HCT116 (cell line): Measurements from ENCODE around the gene GOLT1B. TPM values are rescaled to one million over a fixed set of nuclear protein-coding genes. Genes with fewer than 3 reads are reported as not detected.

Experiments
- ATAC-seq: fragments of 200-7000 bp; cut with Tn5 transposase; 2 replicates; pipeline ENCODE4 v1.9.1; 2020; ENCODE audit warnings: mild to moderate bottlenecking, moderate library complexity
- BruUV-seq: library from RNA; stranded (reverse); fragments of 400-500 nt; replicated peaks from 2 replicates; lab custom pipeline; 2021; lab: Mats Ljungman, UMichigan
- CTCF ChIA-PET: fragments of 300-600 bp; sonication (Branson Sonifier 250); formaldehyde crosslinking; loops from one replicate; lab custom pipeline; 2021; ENCODE audit warnings: antibody characterized with exemption; lab: Charles Lee
- POLR2A ChIA-PET: fragments of 300-600, 350-600 bp; sonication (Branson Sonifier 250); formaldehyde crosslinking; loops from one replicate; lab custom pipeline; 2021; ENCODE audit warnings: antibody characterized with exemption; lab: Charles Lee
- RAD21 ChIA-PET, 2 experiments: fragments of 300-600 bp; sonication (Branson Sonifier 250); formaldehyde crosslinking; loops; one replicate each; lab custom pipeline; 2023; ENCODE audit warnings: low total read pairs in 2 of 2; ENCODE audit not compliant: uncharacterized antibody in 2 of 2, unreplicated experiment in 2 of 2, low non-redundant PET in 1 of 2; lab: Charles Lee
- DNase-seq: peaks from one replicate; pipeline ENCODE4 v3.0.0-alpha.2; 2010; ENCODE audit warnings: low read depth, low spot score
- H2AFZ ChIP-seq: fragments of 200-600 bp; shearing (Covaris generic), sonication (generic); 2 replicates; pipeline ENCODE4 v1.6.1; 2017; ENCODE audit warnings: low read depth, mixed run types, mixed read lengths, antibody characterized with exemption, low read length; ENCODE audit not compliant: poor library complexity, severe bottlenecking
- H3K27ac ChIP-seq: 2 replicates; pipeline ENCODE4 v1.5.1; 2012; ENCODE audit warnings: low read depth, low read length
- H3K27me3 ChIP-seq: fragments of 200-600 bp; sonication (generic); 2 replicates; pipeline ENCODE4 v1.6.1; 2016; ENCODE audit warnings: mixed run types, low read length, mixed read lengths; ENCODE audit not compliant: insufficient read depth
- H3K36me3 ChIP-seq, 2 experiments: fragments of 200-500 bp in 1 of 2; fragments of 200-600 bp in 1 of 2; sonication (Bioruptor generic) in 1 of 2; sonication (generic) in 1 of 2; 2 replicates each; pipeline versions ENCODE4 v1.5.1 to v1.6.1; 2014 to 2016; ENCODE audit warnings: low read length in 2 of 2, inconsistent platforms in 1 of 2, mixed read lengths in 1 of 2, mixed run types in 1 of 2; ENCODE audit not compliant: insufficient read depth in 2 of 2, control insufficient read depth in 1 of 2
- H3K4me1 ChIP-seq, 2 experiments: fragments of 200-600 bp in 1 of 2; sonication (generic) in 1 of 2; 2 replicates each; pipeline versions ENCODE4 v1.5.1 to v1.6.1; 2012 to 2017; ENCODE audit warnings: low read length in 2 of 2, inconsistent platforms in 1 of 2, mild to moderate bottlenecking in 1 of 2, mixed read lengths in 1 of 2, mixed run types in 1 of 2, moderate library complexity in 1 of 2; ENCODE audit not compliant: insufficient read depth in 2 of 2, control insufficient read depth in 1 of 2
- H3K4me2 ChIP-seq: fragments of 200-600 bp; sonication (generic); 2 replicates; pipeline ENCODE4 v1.6.1; 2017; ENCODE audit warnings: mixed run types, low read length, mixed read lengths
- H3K4me3 ChIP-seq, 2 experiments: fragments of 200-600 bp in 1 of 2; sonication (generic) in 1 of 2; replicated peaks in 1 of 2; 2 replicates each; pipeline ENCODE4 v1.5.1; 2011 to 2016; ENCODE audit warnings: low read length in 2 of 2, control low read depth in 1 of 2, low read depth in 1 of 2, mild to moderate bottlenecking in 1 of 2, mixed read lengths in 1 of 2, mixed run types in 1 of 2
- H3K79me2 ChIP-seq: fragments of 200-600 bp; sonication (generic); 2 replicates; pipeline ENCODE4 v1.6.1; 2017; ENCODE audit warnings: mild to moderate bottlenecking, mixed run types, low read length, moderate library complexity, mixed read lengths; ENCODE audit not compliant: insufficient read depth
- H3K9ac ChIP-seq: fragments of 200-600 bp; sonication (generic); 2 replicates; pipeline ENCODE4 v1.6.1; 2016; ENCODE audit warnings: low read length, mixed read lengths
- H3K9me2 ChIP-seq: fragments of 200-600 bp; sonication (generic), shearing (Covaris generic); 2 replicates; pipeline ENCODE4 v1.6.1; 2017; ENCODE audit warnings: mixed run types, mild to moderate bottlenecking, moderate library complexity; ENCODE audit not compliant: insufficient read depth
- H3K9me3 ChIP-seq, 2 experiments: fragments of 200-500 bp in 1 of 2; fragments of 200-600 bp in 1 of 2; sonication (Bioruptor generic) in 1 of 2; sonication (generic) in 1 of 2; 2 replicates each; pipeline ENCODE4 v1.6.1; 2014 to 2017; ENCODE audit warnings: low read length in 2 of 2, mixed read lengths in 2 of 2, inconsistent platforms in 1 of 2, low read depth in 1 of 2, mild to moderate bottlenecking in 1 of 2, mixed run types in 1 of 2, moderate library complexity in 1 of 2; ENCODE audit not compliant: control insufficient read depth in 1 of 2, insufficient read depth in 1 of 2
- H4K20me1 ChIP-seq: fragments of 200-600 bp; sonication (generic), shearing (Covaris generic); 2 replicates; pipeline ENCODE4 v1.6.1; 2017; ENCODE audit warnings: mixed run types, mild to moderate bottlenecking, moderate library complexity; ENCODE audit not compliant: insufficient read depth
- CEBPB ChIP-seq: IDR thresholded peaks from 2 replicates; pipeline ENCODE4 v1.6.1; 2012; ENCODE audit warnings: low read depth
- ELF1 ChIP-seq: IDR thresholded peaks from 2 replicates; pipeline ENCODE4 v1.6.1; 2012; ENCODE audit warnings: low read depth, borderline replicate concordance
- EZH2 ChIP-seq: fragments of 200-600 bp; sonication (generic); IDR thresholded peaks from 2 replicates; pipeline ENCODE4 v1.6.1; 2017; ENCODE audit warnings: antibody characterized with exemption, mixed run types
- EZH2phosphoT487 ChIP-seq: fragments of 200-600 bp; IDR thresholded peaks from 2 replicates; pipeline ENCODE4 v1.6.1; 2018; ENCODE audit warnings: antibody characterized with exemption, borderline replicate concordance
- FOSL1 ChIP-seq: IDR thresholded peaks from 2 replicates; pipeline ENCODE4 v1.6.1; 2012; ENCODE audit warnings: low read depth
- JUND ChIP-seq: IDR thresholded peaks from 2 replicates; pipeline ENCODE4 v1.6.1; 2012
- ZFX ChIP-seq: fragments of 450-650 bp; IDR thresholded peaks from 2 replicates; pipeline ENCODE4 v1.6.1; 2017
- ZNF274 ChIP-seq: fragments of 200-500 bp; sonication (Bioruptor generic); IDR thresholded peaks from 2 replicates; pipeline ENCODE4 v1.6.1; 2014; ENCODE audit warnings: mild to moderate bottlenecking, low read depth, low read length, inconsistent platforms
- intact Hi-C: fragments of 100-400 bp; cut with micrococcal nuclease; formaldehyde crosslinking; loops from 2 replicates; pipeline ENCODE4 v1.10.0; 2022
- total RNA-seq: library from RNA; stranded (reverse); gene quantifications from one replicate; pipeline ENCODE4 v1.2.1, GENCODE V29; 2021; ENCODE audit not compliant: unreplicated experiment
- TF ChIP-seq, protein P1 (sequence below): IDR thresholded peaks from 2 replicates; pipeline ENCODE4 v1.6.1; 2012; ENCODE audit warnings: low read depth

The GOLT1B gene
- total RNA-seq, 1 experiment from 2014 or later: 43.5 TPM

DNA sequence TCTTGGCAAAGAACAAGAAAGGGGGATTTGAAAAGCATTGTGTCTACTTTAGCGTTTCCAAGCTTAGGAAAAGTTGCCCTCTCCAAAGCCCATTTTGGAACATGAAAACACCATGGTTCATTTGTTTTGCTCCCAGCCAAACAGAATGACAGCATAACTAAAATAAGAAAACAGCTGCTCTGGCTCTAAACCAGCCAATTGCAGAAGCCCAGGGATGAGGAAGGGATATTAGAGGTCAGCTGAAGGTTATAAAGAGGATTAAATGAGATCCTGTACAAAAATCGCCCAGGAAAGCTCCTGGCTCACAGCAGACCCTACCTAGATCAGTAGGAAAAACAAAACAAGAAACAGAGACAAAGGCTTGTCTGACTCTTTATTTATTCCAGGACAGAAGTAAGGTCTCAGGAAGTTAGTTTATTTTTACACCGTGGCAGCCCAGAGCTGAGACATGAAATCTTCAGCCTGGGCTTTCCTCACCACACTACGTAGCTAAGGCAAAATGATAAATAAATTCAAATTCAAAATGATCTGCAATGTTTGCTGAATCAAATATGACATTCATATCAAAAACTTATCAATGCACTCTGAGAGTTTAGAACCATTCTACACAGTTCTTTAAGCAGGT lies 50.4 kb downstream of the GOLT1B start:
- Histone ChIP-seq H3K79me2 (no peaks in the 10 kb centered on the region), H3K36me3 (no peaks in the 10 kb centered on the region), H3K27ac (no peak overlapping the region), H3K9ac (no peak overlapping the region), H3K9me3 (no peaks in the 10 kb centered on the region), H3K4me1 (no peaks in the 10 kb centered on the region), H2AFZ (no peak overlapping the region), H4K20me1 (no peaks in the 10 kb centered on the region), H3K4me2 (no peak overlapping the region), H3K27me3 (no peaks in the 10 kb centered on the region), H3K4me3 (no peak overlapping the region), H3K9me2 (no peaks in the 10 kb centered on the region)
- ChIA-PET RAD21 (no interaction called here), POLR2A (no interaction called here), CTCF (no interaction called here)
- BruUV-seq: no TSS peak
- intact Hi-C loops: no loop called here
- ATAC-seq: no peak
- DNase-seq: no peak
- no peak for TF ChIP-seq EZH2phosphoT487
- no peak for TF ChIP-seq FOSL1
- no peak for TF ChIP-seq CEBPB
- no peak for TF ChIP-seq JUND
- TF ChIP-seq, protein P1, sequence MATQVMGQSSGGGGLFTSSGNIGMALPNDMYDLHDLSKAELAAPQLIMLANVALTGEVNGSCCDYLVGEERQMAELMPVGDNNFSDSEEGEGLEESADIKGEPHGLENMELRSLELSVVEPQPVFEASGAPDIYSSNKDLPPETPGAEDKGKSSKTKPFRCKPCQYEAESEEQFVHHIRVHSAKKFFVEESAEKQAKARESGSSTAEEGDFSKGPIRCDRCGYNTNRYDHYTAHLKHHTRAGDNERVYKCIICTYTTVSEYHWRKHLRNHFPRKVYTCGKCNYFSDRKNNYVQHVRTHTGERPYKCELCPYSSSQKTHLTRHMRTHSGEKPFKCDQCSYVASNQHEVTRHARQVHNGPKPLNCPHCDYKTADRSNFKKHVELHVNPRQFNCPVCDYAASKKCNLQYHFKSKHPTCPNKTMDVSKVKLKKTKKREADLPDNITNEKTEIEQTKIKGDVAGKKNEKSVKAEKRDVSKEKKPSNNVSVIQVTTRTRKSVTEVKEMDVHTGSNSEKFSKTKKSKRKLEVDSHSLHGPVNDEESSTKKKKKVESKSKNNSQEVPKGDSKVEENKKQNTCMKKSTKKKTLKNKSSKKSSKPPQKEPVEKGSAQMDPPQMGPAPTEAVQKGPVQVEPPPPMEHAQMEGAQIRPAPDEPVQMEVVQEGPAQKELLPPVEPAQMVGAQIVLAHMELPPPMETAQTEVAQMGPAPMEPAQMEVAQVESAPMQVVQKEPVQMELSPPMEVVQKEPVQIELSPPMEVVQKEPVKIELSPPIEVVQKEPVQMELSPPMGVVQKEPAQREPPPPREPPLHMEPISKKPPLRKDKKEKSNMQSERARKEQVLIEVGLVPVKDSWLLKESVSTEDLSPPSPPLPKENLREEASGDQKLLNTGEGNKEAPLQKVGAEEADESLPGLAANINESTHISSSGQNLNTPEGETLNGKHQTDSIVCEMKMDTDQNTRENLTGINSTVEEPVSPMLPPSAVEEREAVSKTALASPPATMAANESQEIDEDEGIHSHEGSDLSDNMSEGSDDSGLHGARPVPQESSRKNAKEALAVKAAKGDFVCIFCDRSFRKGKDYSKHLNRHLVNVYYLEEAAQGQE: no peak
- no peak for TF ChIP-seq ZNF274
- no peak for TF ChIP-seq EZH2
- TF ChIP-seq ELF1: no peak
- TF ChIP-seq ZFX: no peak
